Measurements from ENCODE around the gene AXIN2.

DNA sequence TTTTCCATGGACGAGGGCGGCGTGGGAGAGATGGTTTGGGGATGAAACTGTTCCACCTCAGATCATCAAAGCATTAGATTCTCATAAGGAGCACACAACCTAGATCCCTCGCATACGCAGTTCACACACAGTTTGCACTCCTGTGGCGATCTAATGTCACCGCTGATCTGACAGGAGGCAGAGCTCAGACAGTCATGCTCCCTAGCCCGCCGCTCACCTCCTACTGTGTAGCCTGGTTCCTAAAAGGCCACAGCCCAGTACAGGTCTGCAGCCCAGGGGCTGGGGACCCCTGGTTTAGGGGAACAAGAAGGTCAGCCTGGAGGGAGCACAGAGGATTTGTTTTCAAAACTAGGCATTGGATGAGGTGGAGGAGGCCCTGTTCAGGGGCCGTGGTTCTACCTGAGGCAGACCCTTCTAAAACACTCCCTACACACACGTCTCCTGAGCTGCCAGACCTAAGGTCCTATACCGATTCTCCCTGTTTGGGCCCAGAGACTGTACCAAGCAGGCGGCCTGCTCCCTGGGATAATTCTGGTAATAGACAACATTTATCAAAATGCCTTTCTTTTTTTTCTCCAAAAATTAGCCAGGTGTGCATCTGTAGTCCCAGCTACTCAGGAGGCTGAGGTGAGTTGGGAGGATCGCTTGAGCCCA is 38.6 kb downstream of the AXIN2 start:
- TF ChIP-seq POLR2A (IDR thresholded peaks at IDR 0.05) = no peak
- no peak for TF ChIP-seq CTCF (IDR thresholded peaks at IDR 0.05)
